ENCODE data around the gene RDH5. TPM values are rescaled to one million over a fixed set of nuclear protein-coding genes. Genes with fewer than 3 reads are reported as not detected.

RDH5 gene
- total RNA-seq, 1 donor, result 32.2 TPM

DNA sequence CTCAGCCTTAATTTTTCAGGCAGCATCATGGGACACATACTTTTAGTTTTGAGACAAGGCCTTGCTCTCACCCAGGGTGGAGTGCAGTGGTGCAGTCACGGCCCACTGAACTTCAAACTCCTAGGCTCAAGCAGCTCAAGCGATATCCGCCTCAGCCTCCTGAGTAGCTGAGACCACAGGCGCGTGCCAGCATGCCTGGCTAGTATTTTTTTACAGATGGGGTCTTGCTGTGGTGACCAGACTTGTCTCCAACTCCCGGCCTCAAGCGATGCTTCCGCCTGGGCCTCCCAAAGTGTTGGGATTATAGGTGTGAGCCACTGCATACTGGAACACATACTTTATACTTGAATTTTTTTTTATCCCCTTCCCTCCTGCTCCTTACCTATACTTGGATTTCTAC lies 2.8 kb downstream of the RDH5 start:
- Histone ChIP-seq H3K4me1 (ENCODE audit: insufficient read depth, low read length) (peaks cover 79% of the 10 kb centered on the region), H3K4me2 (ENCODE audit: insufficient read depth, low read length) (no peak overlapping the region), H3K9me3 (ENCODE audit: low read depth, low read length) (no peaks in the 10 kb centered on the region), H3K4me3 (ENCODE audit: insufficient read depth, low read length) (no peak overlapping the region), H4K20me1 (ENCODE audit: insufficient read depth, low read length) (peaks cover 51% of the 10 kb centered on the region), H3K79me2 (ENCODE audit: insufficient read depth, low read length) (peaks cover 45% of the 10 kb centered on the region), H3K27me3 (ENCODE audit: insufficient read depth, low read length) (no peaks in the 10 kb centered on the region), H3K36me3 (ENCODE audit: insufficient read depth, low read length) (peaks cover 47% of the 10 kb centered on the region), H2AFZ (ENCODE audit: low read length) (no peak overlapping the region), H3K27ac (ENCODE audit: low read depth, low read length) (no peak overlapping the region)
- DNase-seq (ENCODE audit: insufficient read length, low spot score, missing footprints), result no peak
- TF ChIP-seq, protein P1, sequence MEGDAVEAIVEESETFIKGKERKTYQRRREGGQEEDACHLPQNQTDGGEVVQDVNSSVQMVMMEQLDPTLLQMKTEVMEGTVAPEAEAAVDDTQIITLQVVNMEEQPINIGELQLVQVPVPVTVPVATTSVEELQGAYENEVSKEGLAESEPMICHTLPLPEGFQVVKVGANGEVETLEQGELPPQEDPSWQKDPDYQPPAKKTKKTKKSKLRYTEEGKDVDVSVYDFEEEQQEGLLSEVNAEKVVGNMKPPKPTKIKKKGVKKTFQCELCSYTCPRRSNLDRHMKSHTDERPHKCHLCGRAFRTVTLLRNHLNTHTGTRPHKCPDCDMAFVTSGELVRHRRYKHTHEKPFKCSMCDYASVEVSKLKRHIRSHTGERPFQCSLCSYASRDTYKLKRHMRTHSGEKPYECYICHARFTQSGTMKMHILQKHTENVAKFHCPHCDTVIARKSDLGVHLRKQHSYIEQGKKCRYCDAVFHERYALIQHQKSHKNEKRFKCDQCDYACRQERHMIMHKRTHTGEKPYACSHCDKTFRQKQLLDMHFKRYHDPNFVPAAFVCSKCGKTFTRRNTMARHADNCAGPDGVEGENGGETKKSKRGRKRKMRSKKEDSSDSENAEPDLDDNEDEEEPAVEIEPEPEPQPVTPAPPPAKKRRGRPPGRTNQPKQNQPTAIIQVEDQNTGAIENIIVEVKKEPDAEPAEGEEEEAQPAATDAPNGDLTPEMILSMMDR (IDR thresholded peaks at IDR 0.05; ENCODE audit: extremely low read depth, low read depth, low read length), result no peak

DNA sequence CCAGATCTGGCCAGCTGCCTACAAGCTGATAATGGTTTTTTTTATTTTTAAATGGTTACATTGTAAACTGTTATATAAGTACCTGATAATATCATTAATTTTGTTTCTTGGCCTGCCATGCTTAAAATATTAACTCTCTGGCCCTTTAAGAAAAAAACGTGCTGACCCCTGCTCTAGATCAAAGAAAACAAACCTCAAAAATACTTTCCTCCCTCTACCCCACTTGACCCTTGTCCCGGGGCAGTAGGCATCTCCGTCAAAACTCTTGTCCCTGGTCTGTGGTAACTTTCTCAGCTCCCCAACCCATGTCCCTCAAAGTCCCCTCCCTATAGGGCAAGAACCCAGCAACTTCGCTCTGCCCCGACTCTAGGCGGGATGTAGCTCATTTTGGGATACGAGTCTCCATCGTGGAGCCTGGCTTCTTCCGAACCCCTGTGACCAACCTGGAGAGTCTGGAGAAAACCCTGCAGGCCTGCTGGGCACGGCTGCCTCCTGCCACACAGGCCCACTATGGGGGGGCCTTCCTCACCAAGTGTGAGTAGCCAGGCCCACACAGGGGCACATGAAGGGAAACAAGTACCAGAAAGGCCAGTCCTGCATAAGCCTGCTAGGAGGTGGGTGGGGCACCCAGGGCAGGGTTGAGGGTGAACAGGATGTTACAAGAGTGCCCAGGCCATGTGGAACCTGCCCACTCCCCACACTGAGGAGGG lies 3.5 kb downstream of the RDH5 start:
- H3K4me3 ChIP-seq (ENCODE audit: insufficient read depth, low read length), result no peak overlapping the region
- H3K79me2 ChIP-seq (ENCODE audit: insufficient read depth, low read length), result peaks cover 51% of the 10 kb centered on the region
- peak; percentile 47 for DNase-seq (ENCODE audit: insufficient read length, low spot score, missing footprints)
- TF ChIP-seq, protein P1 (IDR thresholded peaks at IDR 0.05; ENCODE audit: extremely low read depth, low read depth, low read length), result no peak
- no peaks in the 10 kb centered on the region for H3K27me3 ChIP-seq (ENCODE audit: insufficient read depth, low read length)
- peaks cover 72% of the 10 kb centered on the region for H3K4me1 ChIP-seq (ENCODE audit: insufficient read depth, low read length)
- no peak overlapping the region for H3K27ac ChIP-seq (ENCODE audit: low read depth, low read length)
- H3K4me2 ChIP-seq (ENCODE audit: insufficient read depth, low read length), result no peak overlapping the region
- peaks cover 47% of the 10 kb centered on the region for H3K36me3 ChIP-seq (ENCODE audit: insufficient read depth, low read length)
- H4K20me1 ChIP-seq (ENCODE audit: insufficient read depth, low read length), result peaks cover 52% of the 10 kb centered on the region
- H3K9me3 ChIP-seq (ENCODE audit: low read depth, low read length), result no peaks in the 10 kb centered on the region
- no peak overlapping the region for H2AFZ ChIP-seq (ENCODE audit: low read length)

DNA sequence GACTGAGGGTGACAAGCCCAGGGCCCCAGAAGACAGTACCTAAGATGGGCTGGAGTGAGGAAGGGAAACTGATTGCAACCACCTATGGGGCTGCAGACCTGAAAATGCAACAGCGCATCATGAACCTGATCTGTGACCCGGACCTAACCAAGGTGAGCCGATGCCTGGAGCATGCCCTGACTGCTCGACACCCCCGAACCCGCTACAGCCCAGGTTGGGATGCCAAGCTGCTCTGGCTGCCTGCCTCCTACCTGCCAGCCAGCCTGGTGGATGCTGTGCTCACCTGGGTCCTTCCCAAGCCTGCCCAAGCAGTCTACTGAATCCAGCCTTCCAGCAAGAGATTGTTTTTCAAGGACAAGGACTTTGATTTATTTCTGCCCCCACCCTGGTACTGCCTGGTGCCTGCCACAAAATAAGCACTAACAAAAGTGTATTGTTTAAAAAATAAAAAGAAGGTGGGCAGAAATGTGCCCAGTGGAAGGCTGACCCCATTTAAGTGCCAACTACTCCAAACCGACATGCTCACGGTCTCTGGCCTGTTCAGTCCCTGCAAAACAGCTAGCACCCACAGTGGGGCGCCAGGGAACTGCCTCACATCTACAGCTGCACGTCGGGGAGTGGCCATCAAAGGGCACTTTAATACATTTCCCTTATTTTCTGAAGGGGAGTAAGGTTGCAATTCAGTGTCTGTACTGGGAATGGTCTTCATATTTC lies 4.2 kb downstream of the RDH5 start:
- Histone ChIP-seq H3K4me2 (ENCODE audit: insufficient read depth, low read length) (peak overlapping the region; percentile 88), H2AFZ (ENCODE audit: low read length) (no peak overlapping the region), H3K9me3 (ENCODE audit: low read depth, low read length) (no peaks in the 10 kb centered on the region), H4K20me1 (ENCODE audit: insufficient read depth, low read length) (peaks cover 52% of the 10 kb centered on the region), H3K27ac (ENCODE audit: low read depth, low read length) (no peak overlapping the region), H3K79me2 (ENCODE audit: insufficient read depth, low read length) (peaks cover 47% of the 10 kb centered on the region), H3K4me1 (ENCODE audit: insufficient read depth, low read length) (peaks cover 67% of the 10 kb centered on the region), H3K4me3 (ENCODE audit: insufficient read depth, low read length) (no peak overlapping the region), H3K36me3 (ENCODE audit: insufficient read depth, low read length) (peaks cover 47% of the 10 kb centered on the region), H3K27me3 (ENCODE audit: insufficient read depth, low read length) (no peaks in the 10 kb centered on the region)
- DNase-seq (ENCODE audit: insufficient read length, low spot score, missing footprints), result peak; percentile 91
- TF ChIP-seq, protein P1 (IDR thresholded peaks at IDR 0.05; ENCODE audit: extremely low read depth, low read depth, low read length), result peak; percentile 80

DNA sequence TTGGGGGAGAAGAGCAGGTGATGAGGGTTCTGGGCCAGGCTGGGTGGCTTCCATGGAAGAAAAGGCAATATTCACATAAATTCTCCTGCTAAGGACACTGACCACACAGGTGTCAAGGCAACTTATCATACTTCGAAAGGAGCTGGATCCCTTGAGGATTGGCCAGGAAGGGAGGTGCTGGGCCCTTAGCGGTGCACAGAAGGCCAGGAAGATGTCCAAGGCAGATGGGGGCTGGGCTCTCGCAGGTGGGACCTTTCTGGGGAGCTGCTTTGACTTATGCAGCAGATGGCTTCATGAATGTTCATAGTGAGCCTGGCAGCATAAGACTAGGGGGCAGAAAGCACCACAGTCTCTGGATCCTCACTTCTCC lies 4.7 kb downstream of the RDH5 start:
- Histone ChIP-seq H2AFZ (ENCODE audit: low read length) (no peak overlapping the region), H3K79me2 (ENCODE audit: insufficient read depth, low read length) (peaks cover 47% of the 10 kb centered on the region), H3K4me3 (ENCODE audit: insufficient read depth, low read length) (no peak overlapping the region), H3K9me3 (ENCODE audit: low read depth, low read length) (no peaks in the 10 kb centered on the region), H4K20me1 (ENCODE audit: insufficient read depth, low read length) (peaks cover 52% of the 10 kb centered on the region), H3K27ac (ENCODE audit: low read depth, low read length) (peak overlapping the region; percentile 24), H3K27me3 (ENCODE audit: insufficient read depth, low read length) (no peaks in the 10 kb centered on the region), H3K4me1 (ENCODE audit: insufficient read depth, low read length) (peaks cover 61% of the 10 kb centered on the region), H3K4me2 (ENCODE audit: insufficient read depth, low read length) (peak overlapping the region; percentile 88), H3K36me3 (ENCODE audit: insufficient read depth, low read length) (peaks cover 47% of the 10 kb centered on the region)
- TF ChIP-seq, protein P1 (IDR thresholded peaks at IDR 0.05; ENCODE audit: extremely low read depth, low read depth, low read length), result no peak
- DNase-seq (ENCODE audit: insufficient read length, low spot score, missing footprints), result peak; percentile 31
